NOMO-1 treated with dmso at 0.1 percent for 144 hours (cell line): Measurements from ENCODE around the gene SMIM28.

Experiments used
- DNase-seq: peaks from one replicate; lab custom pipeline; 2025; ENCODE audit not compliant: unreplicated experiment; lab: John Stamatoyannopoulos, UW

The SMIM28 gene

GRCh38 chr6:138427701-138428100 is 50.0 kb downstream of the SMIM28 start:
- no peak for DNase-seq

GRCh38 chr6:138428944-138429598 is 51.4 kb downstream of the SMIM28 start:
- DNase-seq: no peak

GRCh38 chr6:138429761-138430160 is 52.1 kb downstream of the SMIM28 start:
- DNase-seq: no peak

- DNase-seq: no peak
Observed at GRCh38 chr6:138430361-138431145, 52.8 kb downstream of the SMIM28 start.

- peak; percentile 32 for DNase-seq
Observed at GRCh38 chr6:138431256-138432062, 53.8 kb downstream of the SMIM28 start.

- no peak for DNase-seq
Observed at GRCh38 chr6:138432063-138432356, 54.3 kb downstream of the SMIM28 start.
